Effector memory CD4-positive, alpha-beta T cell (primary cell): ENCODE measurements around the gene ADORA2B.

Experiments used
- DNase-seq, 3 donors: peaks; one replicate each; pipeline ENCODE4 v3.0.0-alpha.2; 2020
- H3K27ac ChIP-seq: 2 replicates; pipeline ENCODE4 v1.7.0; 2013; ENCODE audit warnings: mild to moderate bottlenecking, low read length, moderate library complexity; ENCODE audit not compliant: insufficient read depth, poor library complexity, severe bottlenecking
- H3K27me3 ChIP-seq: replicated peaks from 2 replicates; pipeline ENCODE4 v1.7.0; 2013; ENCODE audit warnings: mild to moderate bottlenecking, low read length; ENCODE audit not compliant: insufficient read depth, control insufficient read depth, poor library complexity, severe bottlenecking
- H3K36me3 ChIP-seq: 2 replicates; pipeline ENCODE4 v1.7.0; 2013; ENCODE audit warnings: mild to moderate bottlenecking, low read length, moderate library complexity; ENCODE audit not compliant: control insufficient read depth, insufficient read depth
- H3K4me1 ChIP-seq: 2 replicates; pipeline ENCODE4 v1.7.0; 2013; ENCODE audit warnings: low read length, mild to moderate bottlenecking; ENCODE audit not compliant: control insufficient read depth, insufficient read depth, poor library complexity, severe bottlenecking
- H3K4me3 ChIP-seq: 2 replicates; pipeline ENCODE4 v1.7.0; 2013; ENCODE audit warnings: low read length, low read depth, mild to moderate bottlenecking; ENCODE audit not compliant: insufficient read depth, poor library complexity, severe bottlenecking
- H3K9me3 ChIP-seq: 2 replicates; pipeline ENCODE4 v1.7.0; 2013; ENCODE audit warnings: mild to moderate bottlenecking, low read length, moderate library complexity; ENCODE audit not compliant: control insufficient read depth

ADORA2B gene

GRCh38 chr17:15966183-15966878 is 21.4 kb downstream of the ADORA2B start:
- Histone ChIP-seq H3K27me3 (peaks cover 3% of the 10 kb centered on the region), H3K27ac (no peak overlapping the region)
- no peak for DNase-seq

GRCh38 chr17:15966879-15967248 is 21.9 kb downstream of the ADORA2B start:
- Histone ChIP-seq H3K4me3 (no peak overlapping the region), H3K27ac (no peak overlapping the region), H3K4me1 (no peaks in the 10 kb centered on the region)

More at GRCh38 chr17:15966183-15966878, 21.4 kb downstream of the ADORA2B start:
- Histone ChIP-seq H3K9me3 (no peaks in the 10 kb centered on the region), H3K4me3 (no peak overlapping the region), H3K4me1 (no peaks in the 10 kb centered on the region), H3K36me3 (no peaks in the 10 kb centered on the region)

GRCh38 chr17:15967706-15968399 is 22.9 kb downstream of the ADORA2B start:
- no peaks in the 10 kb centered on the region for H3K4me1 ChIP-seq
- no peak overlapping the region for H3K4me3 ChIP-seq
- no peaks in the 10 kb centered on the region for H3K9me3 ChIP-seq
- no peak for DNase-seq
- peaks cover 3% of the 10 kb centered on the region for H3K27me3 ChIP-seq
- H3K36me3 ChIP-seq = no peaks in the 10 kb centered on the region
- no peak overlapping the region for H3K27ac ChIP-seq

More at GRCh38 chr17:15966879-15967248, 21.9 kb downstream of the ADORA2B start:
- peaks cover 3% of the 10 kb centered on the region for H3K27me3 ChIP-seq
- DNase-seq = no peak
- H3K9me3 ChIP-seq = no peaks in the 10 kb centered on the region
- no peaks in the 10 kb centered on the region for H3K36me3 ChIP-seq

GRCh38 chr17:15969463-15969862 is 24.5 kb downstream of the ADORA2B start:
- H3K27me3 ChIP-seq = peaks cover 3% of the 10 kb centered on the region
- no peaks in the 10 kb centered on the region for H3K36me3 ChIP-seq
- H3K4me1 ChIP-seq = no peaks in the 10 kb centered on the region
- no peak overlapping the region for H3K27ac ChIP-seq
- H3K9me3 ChIP-seq = no peaks in the 10 kb centered on the region
- no peak overlapping the region for H3K4me3 ChIP-seq
- no peak for DNase-seq

GRCh38 chr17:15970500-15970899 is 25.6 kb downstream of the ADORA2B start:
- DNase-seq = no peak
- H3K27ac ChIP-seq = no peak overlapping the region
- peaks cover 3% of the 10 kb centered on the region for H3K27me3 ChIP-seq
- H3K9me3 ChIP-seq = no peaks in the 10 kb centered on the region
- H3K4me1 ChIP-seq = no peaks in the 10 kb centered on the region
- H3K36me3 ChIP-seq = no peaks in the 10 kb centered on the region
- no peak overlapping the region for H3K4me3 ChIP-seq

- Histone ChIP-seq H3K27me3 (peaks cover 3% of the 10 kb centered on the region), H3K36me3 (no peaks in the 10 kb centered on the region), H3K9me3 (no peaks in the 10 kb centered on the region), H3K4me3 (no peak overlapping the region), H3K4me1 (no peaks in the 10 kb centered on the region), H3K27ac (no peak overlapping the region)
- no peak for DNase-seq
These were observed 26.3 kb downstream of the ADORA2B start for GRCh38 chr17:15971098-15971678.

GRCh38 chr17:15971882-15972281 is 27.0 kb downstream of the ADORA2B start:
- DNase-seq = no peak
- Histone ChIP-seq H3K27ac (no peak overlapping the region), H3K36me3 (peaks cover 5% of the 10 kb centered on the region), H3K4me3 (no peak overlapping the region), H3K9me3 (no peaks in the 10 kb centered on the region), H3K4me1 (no peaks in the 10 kb centered on the region), H3K27me3 (peaks cover 3% of the 10 kb centered on the region)

GRCh38 chr17:15972497-15972951 is 27.6 kb downstream of the ADORA2B start:
- Histone ChIP-seq H3K4me3 (no peak overlapping the region), H3K9me3 (no peaks in the 10 kb centered on the region), H3K27me3 (peaks cover 3% of the 10 kb centered on the region), H3K27ac (no peak overlapping the region), H3K36me3 (peaks cover 10% of the 10 kb centered on the region), H3K4me1 (no peaks in the 10 kb centered on the region)
- no peak for DNase-seq

GRCh38 chr17:15973016-15973415 is 28.1 kb downstream of the ADORA2B start:
- Histone ChIP-seq H3K4me3 (no peak overlapping the region), H3K27me3 (peaks cover 3% of the 10 kb centered on the region), H3K27ac (no peak overlapping the region)

GRCh38 chr17:15973834-15974233 is 28.9 kb downstream of the ADORA2B start:
- no peaks in the 10 kb centered on the region for H3K9me3 ChIP-seq
- no peaks in the 10 kb centered on the region for H3K4me1 ChIP-seq
- H3K27me3 ChIP-seq = no peaks in the 10 kb centered on the region
- no peak overlapping the region for H3K27ac ChIP-seq
- no peak for DNase-seq
- peaks cover 10% of the 10 kb centered on the region for H3K36me3 ChIP-seq
- no peak overlapping the region for H3K4me3 ChIP-seq

More at GRCh38 chr17:15973016-15973415, 28.1 kb downstream of the ADORA2B start:
- H3K9me3 ChIP-seq = no peaks in the 10 kb centered on the region
- no peaks in the 10 kb centered on the region for H3K4me1 ChIP-seq
- H3K36me3 ChIP-seq = peaks cover 10% of the 10 kb centered on the region
- DNase-seq = no peak
